HG02938 (cell line): ENCODE measurements around the gene PHF21B.
"Not testable (repeated sequence)": the region's sequence is repeated elsewhere in the genome, so short reads cannot be mapped to it uniquely, and the experiment has no call there.

ENCODE experiments used
- ATAC-seq: cut with Tn5 transposase; IDR thresholded peaks from one replicate; pipeline ENCODE4 v1.9.1; 2021; ENCODE audit warnings: mild to moderate bottlenecking, moderate library complexity; ENCODE audit not compliant: unreplicated experiment

The PHF21B gene

DNA sequence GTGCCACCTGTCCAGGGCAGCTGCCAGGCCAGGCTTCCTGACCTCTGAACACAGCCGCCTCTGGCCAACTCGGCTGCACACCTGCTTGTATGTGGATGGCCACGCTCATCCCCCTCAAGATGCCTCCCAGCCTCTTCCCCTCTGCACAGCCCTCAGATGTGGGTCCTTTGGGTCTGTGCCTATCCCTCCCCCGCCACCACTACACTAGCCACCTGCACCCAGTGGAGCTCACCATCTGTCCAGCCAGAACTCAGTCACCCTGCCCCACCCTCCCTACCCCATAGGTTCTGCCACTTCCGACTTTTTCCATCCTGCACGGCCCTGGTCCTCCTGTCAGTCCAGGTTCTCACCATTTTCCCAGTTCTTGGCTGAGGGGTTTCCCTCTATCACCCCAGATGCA, 44.6 kb downstream of the PHF21B start:
- no peak for ATAC-seq

DNA sequence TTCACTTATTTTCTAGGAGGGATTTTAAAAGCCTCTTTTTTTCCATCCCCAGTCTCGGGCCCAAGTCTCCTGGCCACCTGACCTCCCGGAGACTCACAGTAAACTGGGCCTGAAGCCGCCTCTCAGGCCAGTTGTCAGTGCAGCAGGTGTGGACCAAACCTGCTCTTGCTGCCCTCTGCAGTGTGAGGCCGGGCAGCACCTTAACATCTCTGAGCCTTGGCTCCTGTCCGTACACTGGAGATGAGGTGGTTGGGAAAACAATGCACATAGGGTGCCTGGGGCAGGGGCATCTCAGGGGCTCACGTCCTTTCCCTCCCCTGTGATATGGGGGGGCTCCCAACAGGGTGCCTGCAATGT, 45.1 kb downstream of the PHF21B start:
- ATAC-seq = no peak

DNA sequence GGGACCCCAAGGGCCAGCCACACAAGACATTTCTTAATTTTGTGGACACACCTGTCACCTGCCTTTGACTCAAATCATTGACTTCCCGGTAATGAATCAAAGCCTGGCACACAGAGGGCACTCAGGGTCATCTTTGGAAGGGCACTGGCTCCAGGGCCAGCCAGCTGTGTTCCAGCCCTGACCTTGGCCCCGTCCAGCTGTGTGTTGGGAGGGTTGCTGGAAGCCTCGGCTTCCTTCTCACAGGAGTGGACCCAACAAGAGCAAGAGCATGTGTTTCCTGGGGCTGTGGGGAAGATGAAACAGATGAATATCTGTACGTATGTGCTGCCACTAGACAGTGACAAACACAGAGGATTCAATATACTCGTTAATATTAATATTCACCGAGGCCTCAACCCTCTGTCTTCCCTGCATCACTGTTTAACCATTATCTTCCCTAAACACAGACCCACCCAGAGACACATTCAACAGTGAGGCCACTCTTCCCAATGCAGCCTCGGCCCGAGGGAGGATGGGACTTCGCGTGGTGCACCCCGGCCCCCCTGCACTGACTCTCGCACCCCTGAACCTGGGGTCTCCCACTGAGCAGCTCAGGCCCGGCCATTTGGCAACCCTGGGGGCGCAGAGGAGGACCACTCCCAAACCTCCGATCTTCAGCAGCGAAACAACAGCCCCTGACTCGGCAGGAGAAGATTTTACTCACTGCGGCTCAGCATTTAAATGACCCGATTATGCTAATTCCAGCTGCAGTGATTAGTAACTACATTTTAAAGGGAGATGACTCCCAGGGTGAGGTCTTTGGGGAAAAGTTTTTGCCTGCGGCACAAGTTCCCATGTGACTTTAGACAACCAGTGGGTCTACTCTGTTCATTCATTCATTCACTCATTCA, 45.7 kb downstream of the PHF21B start:
- ATAC-seq = no peak

DNA sequence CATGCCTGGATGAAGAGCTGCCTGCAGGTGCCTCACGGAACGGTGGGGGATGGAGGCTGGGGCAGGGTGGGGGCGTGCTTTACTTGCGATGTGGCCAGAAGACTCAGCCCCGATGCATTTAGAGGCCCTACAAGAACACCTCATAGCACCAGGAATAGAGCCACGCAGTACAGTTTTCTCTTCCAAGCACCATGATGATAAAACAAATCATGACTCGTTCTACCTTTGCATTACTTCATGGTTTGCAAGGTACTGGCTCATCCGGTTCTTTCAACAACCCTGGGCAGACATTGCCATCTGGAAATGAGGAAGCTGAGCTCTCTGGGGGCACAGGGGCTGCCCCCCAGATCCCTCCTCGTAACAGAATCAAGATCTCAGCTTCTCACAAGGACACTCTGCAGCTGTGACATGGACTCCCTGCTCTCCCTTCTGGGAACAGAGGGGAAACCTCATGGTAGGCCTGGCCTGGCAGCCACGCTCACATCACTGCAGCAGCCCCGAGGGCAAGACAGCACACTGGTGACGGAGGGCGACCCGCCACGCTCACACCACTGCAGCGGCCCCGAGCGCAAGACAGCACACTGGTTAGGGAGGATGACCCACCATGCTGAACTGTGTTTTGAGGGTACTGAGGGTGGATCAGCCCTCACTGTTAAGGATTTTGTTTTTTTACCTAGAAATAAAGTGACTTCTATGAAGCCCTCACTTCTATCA, 46.9 kb downstream of the PHF21B start:
- no peak for ATAC-seq

DNA sequence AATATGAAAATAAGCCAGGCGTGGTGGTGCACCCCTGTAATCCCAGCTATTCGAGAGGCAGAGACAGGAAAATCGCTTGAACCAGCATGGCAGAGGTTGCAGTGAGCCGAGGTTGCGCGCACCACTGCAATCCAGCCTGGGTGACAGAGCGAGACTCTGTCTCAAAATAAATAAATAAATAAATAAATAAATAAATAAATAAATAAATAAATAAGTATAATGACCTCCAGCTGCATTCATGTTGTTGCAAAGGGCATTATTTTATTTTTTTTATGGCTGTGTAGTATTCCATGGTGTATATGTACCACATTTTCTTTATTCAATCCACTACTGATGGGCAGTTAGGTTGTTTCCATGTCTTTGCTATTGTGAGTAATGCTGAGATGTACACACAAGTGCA, 48.1 kb downstream of the PHF21B start:
- ATAC-seq = not testable (repeated sequence)

DNA sequence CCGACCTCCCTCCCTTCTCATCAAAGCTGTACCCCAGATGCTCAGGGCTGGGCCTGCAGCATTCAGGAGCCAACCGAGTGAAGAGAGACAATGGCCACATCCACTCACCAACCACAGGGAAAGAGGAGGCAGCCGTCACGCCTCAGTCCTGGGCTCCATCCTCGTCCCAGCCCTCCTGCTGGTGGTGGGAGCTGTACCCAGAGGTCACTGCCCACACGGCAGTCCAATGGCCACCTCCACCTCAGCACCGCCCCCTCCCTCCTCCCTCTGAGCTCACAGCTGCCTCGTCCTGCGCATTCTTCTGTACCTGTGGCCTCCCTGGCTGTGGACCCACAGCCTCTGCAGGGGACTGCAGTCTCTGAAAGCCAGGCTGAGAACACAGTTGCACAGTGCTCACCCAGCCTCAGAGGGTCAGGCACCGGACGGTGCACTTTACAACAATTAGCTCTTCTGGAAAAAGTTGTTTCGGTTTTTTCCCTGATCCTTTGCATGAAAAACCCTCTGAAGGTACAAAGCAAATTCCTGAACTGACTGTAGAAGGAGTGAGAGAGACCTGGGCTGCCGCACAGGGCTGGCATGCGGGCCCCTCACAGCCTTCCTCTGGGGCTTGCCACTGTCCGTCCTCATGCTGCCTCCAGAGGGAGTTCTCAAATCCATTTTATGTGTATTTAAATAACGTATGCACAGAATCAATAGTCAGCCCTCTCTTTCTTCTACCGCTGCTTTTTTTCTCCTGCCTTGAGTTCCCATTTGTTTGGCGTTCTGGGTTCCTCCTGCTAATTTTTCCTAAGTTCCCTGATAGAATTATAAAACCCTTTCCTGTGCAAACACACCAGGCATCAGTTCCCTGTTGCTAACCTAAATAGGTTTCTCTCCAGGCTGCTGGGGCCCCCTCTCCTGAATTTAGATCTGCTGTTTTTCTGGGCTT, 52.7 kb downstream of the PHF21B start:
- ATAC-seq = no peak

DNA sequence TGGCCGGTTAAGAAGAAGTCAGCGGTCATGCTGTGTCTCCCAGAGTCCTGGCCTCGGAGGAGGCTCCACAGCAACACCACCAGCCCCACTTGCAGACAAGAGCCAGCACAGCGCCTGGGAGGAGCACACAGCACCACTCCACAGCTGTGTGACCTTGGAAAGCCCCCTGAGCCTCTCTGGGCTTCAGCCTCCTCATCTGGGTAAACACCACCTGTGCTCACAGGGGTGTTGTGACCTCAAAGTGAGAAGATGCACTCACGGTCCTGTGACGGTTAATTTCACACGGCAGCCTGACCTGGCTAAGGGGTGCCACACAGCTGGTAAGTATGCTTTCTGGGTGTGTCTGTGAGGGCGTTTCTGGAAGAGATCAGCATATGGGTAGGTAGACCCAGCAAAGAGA, 54.7 kb downstream of the PHF21B start:
- no peak for ATAC-seq

DNA sequence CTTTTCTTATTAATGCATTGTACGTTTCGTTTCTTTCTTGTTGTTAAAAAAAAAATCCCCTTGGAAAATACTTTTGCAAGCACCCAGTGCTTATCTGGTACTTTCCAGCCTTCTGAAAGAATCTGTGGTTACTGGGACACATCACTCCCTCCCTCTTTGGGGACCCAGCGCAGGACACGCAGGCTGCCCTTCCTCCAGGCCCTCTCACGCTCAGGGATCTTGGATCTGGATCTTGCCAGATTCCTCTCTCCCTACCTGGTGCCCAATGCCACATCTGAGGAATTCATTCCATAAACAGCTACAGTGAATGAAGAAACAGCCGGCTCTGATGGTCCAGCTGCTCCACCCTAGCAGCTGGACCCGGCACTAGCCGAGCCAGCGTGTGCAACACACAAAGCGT, 55.7 kb downstream of the PHF21B start:
- ATAC-seq = no peak

DNA sequence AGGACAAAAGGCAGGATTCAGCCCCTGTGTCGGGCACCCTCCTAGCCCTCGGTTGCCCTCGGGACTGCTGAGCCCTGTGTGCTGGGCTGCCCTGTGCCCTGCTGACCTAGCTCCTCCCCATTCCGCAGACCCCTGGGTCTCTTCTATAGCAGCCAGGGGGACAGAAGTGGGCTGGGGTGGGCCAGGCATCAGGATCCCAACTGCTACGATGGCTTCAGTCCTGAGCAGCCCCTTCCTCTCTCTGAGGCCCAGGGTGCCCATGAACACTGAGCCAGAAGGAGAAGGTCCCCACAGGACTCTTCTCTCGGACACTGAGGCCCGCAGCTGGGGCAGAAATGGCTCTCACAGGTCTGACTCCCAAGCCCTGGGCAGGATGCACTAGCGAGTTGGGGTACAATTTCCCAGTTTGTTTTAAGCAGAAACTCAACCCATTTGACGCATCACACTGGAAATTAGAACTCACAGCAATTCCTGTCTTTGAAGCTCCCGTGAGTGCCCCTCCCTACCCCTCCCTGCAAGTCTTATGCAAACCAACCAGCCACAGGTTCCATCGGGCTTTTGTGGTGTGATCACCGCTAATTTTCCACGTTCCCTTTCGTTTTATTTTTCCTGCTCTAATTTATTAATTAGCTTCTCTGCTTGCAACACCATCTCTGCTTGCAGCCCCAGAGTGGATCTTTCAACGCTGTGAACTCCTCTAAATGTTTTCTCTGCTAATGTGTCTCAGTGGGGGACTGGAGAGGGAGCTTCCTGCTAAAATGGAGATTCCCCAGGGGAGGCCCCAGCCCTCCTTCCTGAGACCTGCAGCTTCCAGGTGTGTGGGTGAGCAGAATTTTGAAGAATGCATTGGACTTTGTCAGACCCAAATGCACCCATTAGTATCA, 56.7 kb downstream of the PHF21B start:
- no peak for ATAC-seq

DNA sequence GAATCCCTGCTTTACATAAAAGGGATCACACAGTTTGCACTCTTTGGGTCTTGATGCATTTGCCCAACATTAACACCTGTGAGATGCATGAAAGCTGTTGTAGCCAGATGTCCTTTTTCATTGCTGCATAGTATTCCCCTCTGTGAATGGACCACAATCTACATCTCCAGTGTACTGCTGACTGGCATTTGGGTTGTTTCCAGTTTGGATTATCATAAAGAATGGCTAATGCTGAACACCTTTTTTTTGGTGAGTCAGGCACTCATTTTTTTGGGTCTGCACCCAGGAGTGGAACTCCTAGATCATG, 58.3 kb downstream of the PHF21B start:
- no peak for ATAC-seq

DNA sequence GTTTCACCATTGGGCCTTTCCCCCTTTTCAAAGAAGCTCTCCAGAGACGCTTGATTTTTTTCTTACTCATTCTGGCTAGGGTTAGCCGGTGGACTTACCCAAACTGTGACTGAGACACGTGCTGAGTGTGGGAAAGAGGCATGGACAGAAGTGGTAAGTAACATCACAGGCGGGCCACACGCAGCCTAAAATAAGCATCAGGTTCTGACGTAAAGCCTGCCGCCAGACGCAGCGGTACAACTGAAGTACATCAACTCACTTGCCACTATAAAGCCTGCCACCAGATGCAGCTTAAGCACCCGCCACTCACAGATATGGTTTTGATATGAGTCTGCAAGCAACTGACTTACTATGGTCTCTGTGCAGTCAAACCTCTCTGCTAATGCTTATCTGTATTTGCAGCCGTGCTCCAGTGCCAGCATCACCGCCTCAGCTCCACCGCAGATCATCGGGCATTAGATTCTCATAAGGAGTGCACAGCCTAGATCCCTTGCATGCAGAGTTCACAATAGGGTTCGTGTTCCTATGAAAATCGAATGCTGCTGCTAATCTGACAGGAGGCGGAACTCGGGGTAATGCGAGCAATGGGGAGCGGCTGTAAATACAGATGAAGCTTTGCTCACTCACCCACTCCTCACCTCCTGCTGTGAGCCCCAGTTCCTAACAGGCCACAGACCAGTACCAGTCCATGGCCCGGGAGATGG, 58.8 kb downstream of the PHF21B start:
- no peak for ATAC-seq

DNA sequence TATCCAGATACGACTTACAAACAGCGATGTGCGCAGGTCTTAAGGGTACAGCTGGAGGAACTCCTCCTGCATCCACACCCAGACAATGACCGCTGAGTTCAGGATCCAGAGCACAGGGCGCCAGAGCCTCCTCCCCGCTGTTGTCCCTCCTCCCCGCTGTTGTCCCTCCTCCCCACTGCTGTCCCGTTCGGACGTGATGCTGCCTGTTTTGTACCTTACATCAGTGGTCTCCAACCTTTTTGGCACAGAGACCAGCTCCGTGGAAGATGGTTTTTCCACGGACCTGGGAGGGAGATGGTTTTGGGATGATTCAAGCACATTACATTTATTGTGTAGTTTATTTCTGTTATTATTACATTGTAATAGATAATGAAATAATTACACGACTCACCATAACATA, 62.0 kb downstream of the PHF21B start:
- ATAC-seq = no peak

DNA sequence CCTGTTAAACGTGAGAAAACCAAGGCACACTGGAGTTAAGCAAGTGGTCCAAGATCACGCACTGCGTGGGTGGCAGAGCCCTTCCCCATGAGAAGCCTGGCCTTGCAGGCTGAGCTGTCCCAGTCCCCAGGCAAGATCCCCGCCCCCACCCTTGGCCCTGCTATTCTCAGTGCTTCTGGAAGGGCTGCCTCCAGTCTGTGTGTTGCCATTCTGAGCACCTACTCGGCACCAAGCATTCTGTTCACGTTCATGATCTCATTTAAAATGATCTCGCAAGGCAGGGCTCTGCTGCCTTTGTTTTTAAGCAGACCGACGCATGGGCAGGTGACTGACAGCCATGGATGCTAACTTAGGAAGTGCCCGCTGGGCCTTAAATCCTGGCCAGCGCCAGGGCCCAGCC, 62.8 kb downstream of the PHF21B start:
- no peak for ATAC-seq

DNA sequence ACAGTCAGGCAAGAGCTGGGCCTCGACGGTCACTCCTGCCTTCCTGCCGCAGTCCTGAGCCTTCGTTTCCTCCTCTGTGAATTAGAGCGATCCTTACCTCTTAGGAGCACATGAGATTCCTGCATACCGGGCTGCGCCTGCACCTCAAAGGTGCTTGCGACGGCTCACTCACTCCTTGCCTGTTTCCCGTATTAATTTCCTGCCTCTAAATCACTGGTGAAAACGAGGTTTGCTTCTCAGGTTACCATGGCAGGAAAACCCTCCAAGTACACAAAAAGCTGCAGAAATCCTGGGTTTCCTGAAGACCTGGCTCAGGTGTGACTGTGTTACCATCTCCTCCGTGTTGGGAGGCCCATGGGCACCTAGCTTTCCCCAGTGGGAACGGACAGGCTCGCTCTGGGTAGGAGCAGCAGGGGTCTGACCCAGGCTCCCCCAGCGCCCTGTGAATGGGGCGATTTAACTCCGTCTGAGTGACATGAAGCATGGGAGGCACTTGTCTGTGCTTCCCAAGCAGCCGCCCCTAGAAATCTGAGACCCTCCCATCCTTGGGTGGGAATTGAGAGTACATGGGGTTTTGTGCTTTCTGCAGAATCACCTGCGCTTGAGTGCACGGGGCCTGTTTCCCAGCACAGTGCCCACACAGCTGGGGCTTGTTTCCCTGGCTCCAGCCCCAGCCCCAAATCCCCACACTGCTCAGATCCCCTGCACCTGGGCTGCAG, 64.8 kb downstream of the PHF21B start:
- ATAC-seq = no peak

DNA sequence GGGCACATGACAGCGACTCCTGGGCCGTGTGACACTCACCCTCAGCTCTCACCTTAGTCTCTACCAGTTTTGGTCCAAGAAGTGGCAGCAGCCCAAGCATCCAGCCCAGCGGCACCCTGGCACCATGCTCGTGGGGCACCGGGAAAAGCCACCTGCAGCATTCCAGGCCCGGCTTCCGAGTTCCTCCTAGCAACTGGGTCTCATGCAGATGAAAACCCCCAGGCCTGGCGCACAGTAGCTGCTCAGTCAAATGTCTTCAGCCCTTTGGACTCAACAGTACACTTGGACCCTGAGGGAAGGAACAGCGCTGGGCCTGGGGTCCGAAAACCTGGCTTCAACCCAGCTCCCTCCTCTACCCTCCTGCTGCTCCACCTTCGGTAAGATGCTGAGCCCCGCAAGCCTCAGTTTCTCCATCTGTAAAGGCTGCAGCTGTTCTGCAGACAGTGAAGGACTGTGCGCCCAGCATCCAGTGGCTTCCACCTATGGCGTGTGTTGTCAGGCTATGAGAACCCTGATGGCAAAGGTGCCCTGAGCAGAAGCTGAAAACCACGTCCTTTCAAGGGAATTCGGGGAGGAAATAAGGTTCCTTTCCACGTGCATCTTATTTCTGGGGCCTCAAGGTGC, 66.0 kb downstream of the PHF21B start:
- ATAC-seq = no peak

DNA sequence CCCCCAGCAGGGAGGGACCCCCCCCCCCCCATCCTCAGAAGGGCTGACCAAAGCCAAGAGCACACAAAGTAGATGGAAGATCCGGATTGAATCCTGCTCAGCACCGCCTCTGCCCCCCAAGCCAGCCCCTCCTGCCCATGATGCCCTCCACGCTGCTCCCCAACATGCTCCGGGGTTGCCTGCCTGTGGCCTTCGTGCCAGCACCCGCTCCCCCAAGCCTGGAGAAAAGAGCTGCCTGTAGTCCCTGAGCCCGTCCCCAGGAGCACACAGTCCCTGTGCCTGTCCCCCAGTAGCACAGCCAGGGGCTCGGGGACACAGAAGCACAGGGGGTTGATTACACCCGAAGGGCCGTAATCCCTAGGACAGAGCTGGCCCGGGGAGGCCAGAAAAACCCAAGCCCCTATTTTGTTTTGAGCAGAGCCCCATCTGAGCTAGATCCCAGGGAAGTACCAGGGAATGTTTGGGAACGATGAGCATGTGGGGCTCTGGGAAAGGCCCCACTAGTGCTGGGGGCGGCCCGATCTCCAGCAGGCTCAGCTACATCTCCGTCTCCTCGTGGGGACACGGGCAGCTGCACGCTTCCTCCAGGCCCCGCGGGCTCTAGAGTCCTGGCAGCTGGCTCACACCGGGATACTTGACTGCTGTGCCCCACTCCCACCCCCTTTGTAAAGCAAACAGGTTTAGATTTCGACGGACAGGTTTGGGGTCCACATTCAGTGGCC, 66.7 kb downstream of the PHF21B start:
- no peak for ATAC-seq

DNA sequence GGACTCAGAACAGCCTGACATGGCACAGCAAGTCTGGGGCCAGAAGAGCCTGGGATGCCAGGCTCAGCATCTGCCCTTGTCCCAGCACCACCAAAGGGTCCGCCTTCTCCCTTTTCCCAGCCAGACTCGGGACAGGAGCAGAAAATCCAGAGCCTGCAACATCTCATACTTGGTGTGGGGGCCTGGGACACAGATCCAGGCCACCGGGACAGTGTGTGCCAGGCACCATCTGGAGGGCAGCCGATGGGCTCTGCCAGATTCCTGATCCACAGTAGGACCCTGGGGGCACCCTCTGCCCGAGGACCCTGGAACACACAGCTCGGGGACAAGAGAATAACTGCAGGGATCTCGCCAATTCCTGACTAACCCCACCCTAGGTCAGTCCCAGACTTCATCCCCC, 67.7 kb downstream of the PHF21B start:
- no peak for ATAC-seq

DNA sequence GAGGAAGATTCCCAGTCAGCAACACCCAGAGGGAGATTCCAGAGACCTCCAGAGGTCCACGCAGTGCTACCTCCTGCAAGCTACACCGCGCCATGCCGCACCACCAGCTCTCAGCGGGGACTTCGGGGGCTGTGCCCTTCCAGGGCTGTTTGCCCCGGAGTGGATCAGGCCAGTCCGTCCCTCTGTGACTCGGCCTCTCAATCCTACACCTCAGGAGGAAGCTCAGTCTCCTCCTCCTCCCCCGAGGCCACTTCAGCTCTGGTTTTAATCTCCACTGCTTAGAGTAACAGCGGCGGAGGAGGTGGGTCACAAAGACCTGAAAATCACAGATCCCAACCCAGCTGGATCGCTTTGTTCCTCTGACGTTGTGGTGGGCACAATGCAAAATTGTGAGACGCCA, 68.6 kb downstream of the PHF21B start:
- no peak for ATAC-seq
